ENCODE data around the gene CLDN22.

The CLDN22 gene

DNA sequence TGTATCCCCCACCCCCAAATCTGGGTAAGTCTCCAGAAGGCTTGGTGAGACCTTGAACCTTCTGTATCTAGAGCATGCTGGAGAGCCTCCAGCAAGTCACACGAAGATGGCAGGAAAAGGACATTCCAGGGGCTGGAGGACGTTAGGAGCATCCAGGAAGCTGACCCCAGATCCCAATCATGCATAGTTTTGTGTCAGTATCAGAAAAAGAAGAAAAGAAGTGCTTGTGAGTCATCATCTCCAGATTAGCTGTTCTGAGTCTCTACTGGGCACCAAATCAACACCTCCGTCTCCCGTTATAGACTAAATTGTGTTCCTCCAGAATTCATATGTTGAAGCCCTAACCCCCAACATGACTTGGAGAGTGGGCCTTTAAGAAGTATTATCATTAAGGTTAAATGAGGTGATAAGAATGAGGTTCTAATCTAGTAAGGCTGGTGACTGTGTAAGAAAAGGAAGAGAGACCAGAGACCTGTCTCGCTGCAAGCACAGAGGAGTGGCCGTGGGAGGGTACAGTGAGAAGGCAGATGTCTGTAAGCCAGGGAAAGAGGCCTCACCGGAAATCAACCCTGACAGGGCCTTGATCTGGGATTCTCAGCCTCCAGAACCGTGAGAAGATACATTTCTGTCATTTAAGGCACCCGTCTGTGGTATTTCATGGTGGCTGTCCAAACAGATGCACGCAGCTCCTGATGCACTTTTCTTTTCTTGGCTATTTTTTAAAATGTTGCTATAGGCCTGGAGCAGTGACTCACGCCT is 40.3 kb upstream of the CLDN22 start:
- TF ChIP-seq, protein P1, sequence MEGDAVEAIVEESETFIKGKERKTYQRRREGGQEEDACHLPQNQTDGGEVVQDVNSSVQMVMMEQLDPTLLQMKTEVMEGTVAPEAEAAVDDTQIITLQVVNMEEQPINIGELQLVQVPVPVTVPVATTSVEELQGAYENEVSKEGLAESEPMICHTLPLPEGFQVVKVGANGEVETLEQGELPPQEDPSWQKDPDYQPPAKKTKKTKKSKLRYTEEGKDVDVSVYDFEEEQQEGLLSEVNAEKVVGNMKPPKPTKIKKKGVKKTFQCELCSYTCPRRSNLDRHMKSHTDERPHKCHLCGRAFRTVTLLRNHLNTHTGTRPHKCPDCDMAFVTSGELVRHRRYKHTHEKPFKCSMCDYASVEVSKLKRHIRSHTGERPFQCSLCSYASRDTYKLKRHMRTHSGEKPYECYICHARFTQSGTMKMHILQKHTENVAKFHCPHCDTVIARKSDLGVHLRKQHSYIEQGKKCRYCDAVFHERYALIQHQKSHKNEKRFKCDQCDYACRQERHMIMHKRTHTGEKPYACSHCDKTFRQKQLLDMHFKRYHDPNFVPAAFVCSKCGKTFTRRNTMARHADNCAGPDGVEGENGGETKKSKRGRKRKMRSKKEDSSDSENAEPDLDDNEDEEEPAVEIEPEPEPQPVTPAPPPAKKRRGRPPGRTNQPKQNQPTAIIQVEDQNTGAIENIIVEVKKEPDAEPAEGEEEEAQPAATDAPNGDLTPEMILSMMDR (IDR thresholded peaks at IDR 0.05; ENCODE audit: extremely low read depth, insufficient read depth, missing control alignments): no peak
- DNase-seq (ENCODE audit: low spot score): no peak
- in situ Hi-C loops (cut with MboI; ENCODE audit: low pct_unique_long_range_greater_than_20kb, low sequenced_read_pairs, unreplicated experiment): no loop called here

DNA sequence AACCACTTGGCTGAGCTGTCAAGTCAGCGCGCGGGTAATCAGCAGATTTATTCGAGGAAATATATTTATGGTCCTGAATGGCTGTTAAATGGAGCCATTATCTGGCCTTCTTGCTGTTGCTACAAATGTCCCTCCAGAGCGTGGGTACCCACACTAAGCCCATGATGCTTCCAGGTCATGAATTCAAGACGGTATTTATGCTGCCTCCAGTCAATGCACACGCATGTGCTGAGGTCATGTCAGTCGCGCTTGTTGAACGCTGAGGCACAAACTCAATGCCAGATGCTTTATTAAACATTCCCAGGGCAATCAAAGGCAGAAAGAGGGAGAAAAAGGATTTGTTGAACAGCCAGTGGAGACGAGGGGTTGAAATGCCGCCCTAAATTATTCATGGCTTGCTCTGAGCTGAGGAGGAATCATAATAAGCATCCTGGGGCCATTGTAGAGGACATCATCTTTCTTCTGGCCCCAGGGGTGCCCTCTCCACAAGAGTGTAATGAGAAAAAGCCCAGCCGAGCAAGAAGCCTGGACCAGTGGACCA is 38.2 kb upstream of the CLDN22 start:
- DNase-seq (ENCODE audit: low spot score): no peak
- in situ Hi-C loops (cut with MboI; ENCODE audit: low pct_unique_long_range_greater_than_20kb, low sequenced_read_pairs, unreplicated experiment): no loop called here
- TF ChIP-seq, protein P1 (IDR thresholded peaks at IDR 0.05; ENCODE audit: extremely low read depth, insufficient read depth, missing control alignments): no peak

DNA sequence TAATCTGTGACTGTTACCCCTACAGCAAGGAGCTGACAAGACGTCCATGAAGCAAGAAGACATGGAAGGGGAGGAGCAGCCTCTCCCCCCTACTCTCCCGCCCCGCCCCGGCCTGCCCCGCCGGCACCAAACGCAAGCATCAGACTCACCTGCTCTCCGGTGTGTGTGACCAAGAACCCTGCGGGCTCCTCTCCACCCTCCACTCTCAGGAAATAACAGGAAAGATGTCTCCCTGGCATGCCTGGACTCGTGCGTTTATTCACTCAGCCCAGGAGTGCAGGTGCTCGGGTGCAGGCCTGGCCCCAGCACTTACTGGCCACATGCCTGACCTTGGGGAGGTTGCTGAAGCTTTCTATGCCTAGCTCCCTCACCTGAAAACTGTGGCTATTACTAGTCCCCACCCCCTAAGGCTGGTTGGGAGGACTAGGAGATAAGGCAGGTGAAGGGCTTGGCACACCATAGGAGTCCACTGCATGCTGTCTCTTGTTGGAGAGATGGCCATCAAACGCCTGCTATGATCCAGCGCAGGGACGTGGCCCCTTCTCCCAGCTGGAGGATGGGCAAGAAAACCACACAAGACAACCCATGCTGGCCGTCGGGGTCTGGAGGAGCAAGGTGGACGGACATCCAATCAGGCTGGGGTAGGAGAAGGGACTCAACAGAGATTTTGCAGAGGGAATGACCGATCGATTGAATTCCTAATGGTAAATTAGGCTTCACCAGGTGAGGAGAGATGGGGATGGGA is 37.0 kb upstream of the CLDN22 start:
- no peak for DNase-seq (ENCODE audit: low spot score)
- TF ChIP-seq, protein P1 (IDR thresholded peaks at IDR 0.05; ENCODE audit: extremely low read depth, insufficient read depth, missing control alignments): no peak
- in situ Hi-C loops (cut with MboI; ENCODE audit: low pct_unique_long_range_greater_than_20kb, low sequenced_read_pairs, unreplicated experiment): no loop called here

DNA sequence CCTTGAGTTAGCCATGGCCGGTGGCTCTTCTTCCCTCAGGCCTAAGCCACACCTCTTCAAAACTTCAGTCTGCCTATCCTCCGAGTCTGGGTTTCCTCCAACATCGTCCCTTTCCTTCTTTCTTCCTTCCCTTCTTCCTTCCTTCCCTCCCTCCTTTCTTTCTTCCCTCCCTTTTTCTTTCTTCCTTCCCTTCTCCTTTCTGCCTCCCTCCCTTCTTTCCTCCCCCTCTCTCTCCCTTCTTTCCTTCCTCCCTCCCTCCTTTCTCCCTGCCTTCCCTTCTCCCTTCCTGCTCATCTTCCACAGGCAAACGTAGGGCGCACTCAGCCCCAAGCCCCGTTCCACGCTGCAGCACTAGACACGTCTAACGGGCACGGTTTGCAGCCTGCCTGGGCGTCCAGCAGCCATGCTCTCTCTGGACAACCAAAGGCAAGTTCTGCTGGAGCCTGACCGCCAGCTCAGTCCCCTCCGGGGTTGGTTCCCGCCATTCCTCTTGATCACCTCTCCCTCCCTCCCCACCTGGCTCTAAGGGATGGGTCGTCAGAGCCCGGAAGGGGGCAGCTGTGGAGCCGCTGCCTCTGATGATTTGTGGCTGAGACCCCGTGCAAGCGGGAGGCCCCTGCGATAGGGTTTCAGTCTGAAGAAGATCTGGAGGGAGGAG is 36.2 kb upstream of the CLDN22 start:
- no peak for DNase-seq (ENCODE audit: low spot score)
- in situ Hi-C loops (cut with MboI; ENCODE audit: low pct_unique_long_range_greater_than_20kb, low sequenced_read_pairs, unreplicated experiment): no loop called here
- TF ChIP-seq, protein P1 (IDR thresholded peaks at IDR 0.05; ENCODE audit: extremely low read depth, insufficient read depth, missing control alignments): no peak

DNA sequence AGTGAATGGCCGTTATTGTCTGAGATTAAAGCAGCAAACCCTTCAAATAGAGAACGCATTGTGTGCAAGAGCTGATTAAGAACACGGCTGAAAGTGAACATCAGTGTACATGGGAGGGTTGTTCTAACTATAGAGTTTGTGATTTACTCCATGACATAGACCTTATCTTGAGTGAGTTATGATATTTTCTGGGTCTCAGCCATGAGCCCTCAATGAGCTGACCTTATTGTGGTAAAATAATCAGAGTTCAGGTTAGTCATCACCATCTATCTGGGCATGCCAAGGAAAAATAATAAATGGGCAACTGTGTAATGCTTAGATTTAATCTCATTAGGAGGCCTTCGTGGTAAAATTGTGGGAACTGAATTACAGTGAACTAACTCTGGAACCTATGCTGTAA is 35.3 kb upstream of the CLDN22 start:
- in situ Hi-C loops (cut with MboI; ENCODE audit: low pct_unique_long_range_greater_than_20kb, low sequenced_read_pairs, unreplicated experiment): no loop called here
- TF ChIP-seq, protein P1 (IDR thresholded peaks at IDR 0.05; ENCODE audit: extremely low read depth, insufficient read depth, missing control alignments): no peak
- no peak for DNase-seq (ENCODE audit: low spot score)

DNA sequence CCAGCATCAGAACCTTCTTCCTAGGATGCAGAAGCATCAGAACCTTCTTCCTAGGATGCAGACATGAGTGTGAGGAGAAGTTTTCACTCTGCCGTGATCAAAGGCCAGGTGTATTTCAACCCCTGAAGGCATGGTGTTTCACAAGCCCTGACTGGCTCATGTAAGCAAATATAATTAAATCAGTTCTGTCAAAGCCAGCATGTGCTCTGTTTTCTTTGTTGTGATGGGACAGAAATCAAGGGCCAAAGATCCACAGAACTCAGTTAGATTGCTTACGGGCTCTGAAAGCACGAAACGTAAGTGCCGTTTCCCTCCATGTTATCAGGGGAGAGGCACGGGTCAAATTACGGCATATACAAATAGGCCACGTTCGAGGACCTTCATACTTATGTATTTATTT is 34.1 kb upstream of the CLDN22 start:
- DNase-seq (ENCODE audit: low spot score): no peak
- in situ Hi-C loops (cut with MboI; ENCODE audit: low pct_unique_long_range_greater_than_20kb, low sequenced_read_pairs, unreplicated experiment): no loop called here
- TF ChIP-seq, protein P1 (IDR thresholded peaks at IDR 0.05; ENCODE audit: extremely low read depth, insufficient read depth, missing control alignments): no peak

Measured in GM13977 (cell line).